ENCODE results near the gene CCDC85B.

Gene CCDC85B

GRCh38 chr11:65870307-65870658 is 20.2 kb upstream of the CCDC85B start:
- Histone ChIP-seq H3K27ac (no peak overlapping the region), H3K9me3 (ENCODE audit: low read depth, low read length) (no peaks in the 10 kb centered on the region), H3K4me3 (no peak overlapping the region), H3K9ac (ENCODE audit: insufficient read length) (no peak overlapping the region), H3K36me3 (ENCODE audit: insufficient read depth, low read length) (peaks cover 7% of the 10 kb centered on the region; the same call in 1 of the 2 replicates)
- no peak for DNase-seq (ENCODE audit: low read depth, low spot score)
- no peak for TF ChIP-seq EZH2 (IDR thresholded peaks at IDR 0.05)
- TF ChIP-seq POLR2AphosphoS5 (IDR thresholded peaks at IDR 0.05; ENCODE audit: borderline replicate concordance, low read depth, low read length) = no peak
- no peak for TF ChIP-seq FOXP2 (optimal IDR thresholded peaks at IDR 0.05; ENCODE audit: control extremely low read depth, extremely low read length, insufficient read depth)

GRCh38 chr11:65870706-65871681 is 19.5 kb upstream of the CCDC85B start:
- Histone ChIP-seq H3K27ac (no peak overlapping the region), H3K9me3 (ENCODE audit: low read depth, low read length) (no peaks in the 10 kb centered on the region), H3K9ac (ENCODE audit: insufficient read length) (no peak overlapping the region), H3K36me3 (ENCODE audit: insufficient read depth, low read length) (peaks cover 3% of the 10 kb centered on the region; the same call in 1 of the 2 replicates), H3K4me3 (no peak overlapping the region)
- no peak for TF ChIP-seq EZH2 (IDR thresholded peaks at IDR 0.05)
- DNase-seq (ENCODE audit: low read depth, low spot score) = no peak

- no peak for DNase-seq (ENCODE audit: low read depth, low spot score)
- Histone ChIP-seq H3K27ac (no peak overlapping the region), H3K9ac (ENCODE audit: insufficient read length) (no peak overlapping the region), H3K9me3 (ENCODE audit: low read depth, low read length) (no peaks in the 10 kb centered on the region), H3K4me3 (no peak overlapping the region), H3K36me3 (ENCODE audit: insufficient read depth, low read length) (no peaks in the 10 kb centered on the region)
- TF ChIP-seq EZH2 (IDR thresholded peaks at IDR 0.05) (no peak), FOXP2 (optimal IDR thresholded peaks at IDR 0.05; ENCODE audit: control extremely low read depth, extremely low read length, insufficient read depth) (no peak), POLR2AphosphoS5 (IDR thresholded peaks at IDR 0.05; ENCODE audit: borderline replicate concordance, low read depth, low read length) (no peak)
Observed at GRCh38 chr11:65871811-65872548, 18.5 kb upstream of the CCDC85B start.

GRCh38 chr11:65872586-65873317 is 17.7 kb upstream of the CCDC85B start, which contains the start of gene EFEMP2:
Gene EFEMP2, minus strand, starts transcription at chr11:65872800. Its CDS starts 446 bp downstream, at chr11:65872354.
- H3K9ac ChIP-seq (ENCODE audit: insufficient read length) = peak within 1 kb of the TSS; percentile 53
- DNase-seq (ENCODE audit: low read depth, low spot score) = no peak
- H3K27ac ChIP-seq = no peak within 1 kb of the TSS
- peak within 1 kb of the TSS; percentile 75 for H3K4me3 ChIP-seq
- H3K36me3 ChIP-seq (ENCODE audit: insufficient read depth, low read length) = no peaks in the 10 kb centered on the region
- H3K9me3 ChIP-seq (ENCODE audit: low read depth, low read length) = no peaks in the 10 kb centered on the region
- TF ChIP-seq FOXP2 (optimal IDR thresholded peaks at IDR 0.05; ENCODE audit: control extremely low read depth, extremely low read length, insufficient read depth) = no peak
- no peak for TF ChIP-seq POLR2AphosphoS5 (IDR thresholded peaks at IDR 0.05; ENCODE audit: borderline replicate concordance, low read depth, low read length)
- no peak for TF ChIP-seq EZH2 (IDR thresholded peaks at IDR 0.05)

DNA sequence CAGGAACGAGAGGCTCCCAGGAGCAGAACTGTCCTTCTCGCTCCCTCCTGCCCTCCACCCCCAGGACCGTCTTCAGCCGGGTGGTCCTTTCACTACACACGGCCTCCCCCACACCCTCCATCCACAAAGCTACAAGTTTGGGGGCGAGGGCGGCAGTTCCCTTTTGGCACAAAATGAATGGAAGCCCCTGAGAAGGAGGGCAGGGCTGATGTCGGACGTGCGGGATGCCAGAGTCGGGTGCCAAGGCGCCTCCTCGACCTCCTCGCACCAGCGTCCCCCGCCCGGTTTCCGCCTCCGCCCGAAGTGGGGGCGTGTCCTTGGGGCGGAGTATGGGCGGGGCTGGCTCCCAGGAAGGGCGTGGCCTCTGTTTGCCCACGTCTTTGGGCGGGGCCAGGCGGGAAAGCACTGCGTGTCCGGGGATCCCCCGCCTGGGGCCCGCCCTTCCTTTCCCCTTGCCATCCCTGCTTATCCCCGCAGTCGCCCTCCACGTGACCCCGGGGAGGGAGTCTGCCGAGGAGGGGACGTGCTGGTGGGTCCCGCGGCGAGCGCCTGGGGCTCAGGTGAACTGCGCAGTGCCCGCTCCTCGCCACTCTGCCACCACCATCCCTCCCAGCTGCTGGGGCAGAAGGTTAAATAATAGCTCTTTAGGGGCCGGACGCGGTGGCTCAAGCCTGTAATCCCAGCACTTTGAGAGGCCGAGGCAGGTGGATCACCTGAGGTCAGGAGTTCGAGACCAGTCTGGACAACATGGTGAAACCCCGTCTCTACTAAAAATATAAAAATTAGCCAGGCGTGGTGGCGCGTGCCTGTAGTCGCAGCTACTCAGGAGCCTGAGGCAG is 16.9 kb upstream of the CCDC85B start:
- H3K4me3 ChIP-seq = peak overlapping the region; percentile 75
- no peak overlapping the region for H3K27ac ChIP-seq
- DNase-seq (ENCODE audit: low read depth, low spot score) = no peak
- no peaks in the 10 kb centered on the region for H3K36me3 ChIP-seq (ENCODE audit: insufficient read depth, low read length)
- peak overlapping the region; percentile 53 for H3K9ac ChIP-seq (ENCODE audit: insufficient read length)
- H3K9me3 ChIP-seq (ENCODE audit: low read depth, low read length) = no peaks in the 10 kb centered on the region
- TF ChIP-seq FOXP2 (optimal IDR thresholded peaks at IDR 0.05; ENCODE audit: control extremely low read depth, extremely low read length, insufficient read depth) = no peak
- TF ChIP-seq EZH2 (IDR thresholded peaks at IDR 0.05) = no peak
- peak; percentile 79 for TF ChIP-seq POLR2AphosphoS5 (IDR thresholded peaks at IDR 0.05; ENCODE audit: borderline replicate concordance, low read depth, low read length)

DNA sequence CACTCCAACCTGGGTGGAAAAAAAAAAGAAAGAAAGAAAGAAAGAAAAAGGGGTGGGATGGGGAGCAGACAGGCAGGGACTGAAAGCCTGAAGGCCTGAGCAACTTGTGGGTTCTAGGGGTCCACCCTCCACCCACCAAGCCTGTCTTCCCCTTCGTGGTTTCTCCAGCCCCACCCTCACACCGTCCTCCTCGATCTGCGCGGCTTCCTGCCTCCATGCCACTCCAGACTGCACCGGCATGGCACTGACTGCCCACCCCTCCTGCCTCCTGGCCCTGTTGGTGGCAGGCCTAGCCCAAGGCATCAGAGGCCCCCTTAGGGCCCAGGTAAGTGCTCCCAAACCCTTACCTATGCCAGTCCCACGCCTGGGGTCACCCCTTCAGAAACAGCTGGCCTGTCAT is 10.9 kb upstream of the CCDC85B start, which contains the start of gene CTSW:
TSS of gene CTSW (plus strand) at position 221 of the 400 bp plus-strand sequence. CDS start at position 239, 18 bp downstream.
- Histone ChIP-seq H3K27ac (no peak within 1 kb of the TSS), H3K36me3 (ENCODE audit: insufficient read depth, low read length) (peaks cover 19% of the 10 kb centered on the region; the same call in 1 of the 2 replicates), H3K9me3 (ENCODE audit: low read depth, low read length) (no peaks in the 10 kb centered on the region), H3K9ac (ENCODE audit: insufficient read length) (no peak within 1 kb of the TSS), H3K4me3 (no peak within 1 kb of the TSS)
- DNase-seq (ENCODE audit: low read depth, low spot score) = no peak
- no peak for TF ChIP-seq EZH2 (IDR thresholded peaks at IDR 0.05)
- no peak for TF ChIP-seq FOXP2 (optimal IDR thresholded peaks at IDR 0.05; ENCODE audit: control extremely low read depth, extremely low read length, insufficient read depth)
- no peak for TF ChIP-seq POLR2AphosphoS5 (IDR thresholded peaks at IDR 0.05; ENCODE audit: borderline replicate concordance, low read depth, low read length)

GRCh38 chr11:65880027-65880426 is 10.4 kb upstream of the CCDC85B start:
- no peak for DNase-seq (ENCODE audit: low read depth, low spot score)
- H3K4me3 ChIP-seq = no peak overlapping the region
- H3K27ac ChIP-seq = no peak overlapping the region
- TF ChIP-seq FOXP2 (optimal IDR thresholded peaks at IDR 0.05; ENCODE audit: control extremely low read depth, extremely low read length, insufficient read depth) = no peak
- peaks cover 22% of the 10 kb centered on the region; the same call in 1 of the 2 replicates for H3K36me3 ChIP-seq (ENCODE audit: insufficient read depth, low read length)
- no peaks in the 10 kb centered on the region for H3K9me3 ChIP-seq (ENCODE audit: low read depth, low read length)
- H3K9ac ChIP-seq (ENCODE audit: insufficient read length) = no peak overlapping the region

All from SK-N-MC (cell line).